IMR-90 (cell line): Measurements from ENCODE around the gene ITGB1BP2.
"Not testable (repeated sequence)": the region's sequence is repeated elsewhere in the genome, so short reads cannot be mapped to it uniquely, and the experiment has no call there.

Source experiments
- BHLHE40 ChIP-seq: fragments of 150-350 bp; IDR thresholded peaks from 2 replicates; pipeline ENCODE4 v1.6.1; 2016; ENCODE audit warnings: mild to moderate bottlenecking, low read depth, low read length
- CEBPB ChIP-seq: IDR thresholded peaks from 2 replicates; pipeline ENCODE4 v1.6.1; 2012; ENCODE audit warnings: low read depth, low read length, improper control_type of control experiment
- ELK1 ChIP-seq: fragments of 150-350 bp; IDR thresholded peaks from 2 replicates; pipeline ENCODE4 v1.6.1; 2016; ENCODE audit warnings: low read depth, mild to moderate bottlenecking, low read length, moderate library complexity, borderline replicate concordance
- FOS ChIP-seq: fragments of 150-350 bp; IDR thresholded peaks from 2 replicates; pipeline ENCODE4 v1.6.1; 2016; ENCODE audit warnings: low read depth, low read length
- MXI1 ChIP-seq: IDR thresholded peaks from 2 replicates; pipeline ENCODE4 v1.6.1; 2012; ENCODE audit warnings: low read depth, mild to moderate bottlenecking, low read length, moderate library complexity, borderline replicate concordance
- POLR2A ChIP-seq: IDR thresholded peaks from 2 replicates; pipeline ENCODE4 v1.6.1; 2012; ENCODE audit warnings: mild to moderate bottlenecking, low read depth, low read length
- RAD21 ChIP-seq: IDR thresholded peaks from 2 replicates; pipeline ENCODE4 v1.6.1; 2012; ENCODE audit warnings: low read length, improper control_type of control experiment
- RCOR1 ChIP-seq: IDR thresholded peaks from 2 replicates; pipeline ENCODE4 v1.6.1; 2012; ENCODE audit warnings: mild to moderate bottlenecking, low read length, improper control_type of control experiment; ENCODE audit not compliant: insufficient replicate concordance
- RFX5 ChIP-seq: IDR thresholded peaks from 2 replicates; pipeline ENCODE4 v1.8.0; 2012; ENCODE audit warnings: low read depth, mild to moderate bottlenecking, low read length, moderate library complexity
- SMC3 ChIP-seq: fragments of 150-350 bp; IDR thresholded peaks from 2 replicates; pipeline ENCODE4 v1.6.1; 2016; ENCODE audit warnings: low read depth, mild to moderate bottlenecking, antibody characterized with exemption, low read length, moderate library complexity
- USF2 ChIP-seq: fragments of 150-350 bp; IDR thresholded peaks from 2 replicates; pipeline ENCODE4 v1.6.1; 2017; ENCODE audit warnings: mild to moderate bottlenecking, antibody characterized with exemption, low read length, low read depth
- TF ChIP-seq, protein P1 (sequence below): conservative IDR thresholded peaks from 2 replicates; pipeline ENCODE4 v1.5.1; 2012; ENCODE audit warnings: mild to moderate bottlenecking, low read depth, low read length, improper control_type of control experiment

GRCh38 chrX:71281300-71281699 lies 20.2 kb upstream of the ITGB1BP2 start:
- TF ChIP-seq ELK1, CEBPB, RCOR1, POLR2A, MXI1, SMC3, FOS, RFX5, RAD21, USF2, BHLHE40: not testable (repeated sequence)
- TF ChIP-seq, protein P1, sequence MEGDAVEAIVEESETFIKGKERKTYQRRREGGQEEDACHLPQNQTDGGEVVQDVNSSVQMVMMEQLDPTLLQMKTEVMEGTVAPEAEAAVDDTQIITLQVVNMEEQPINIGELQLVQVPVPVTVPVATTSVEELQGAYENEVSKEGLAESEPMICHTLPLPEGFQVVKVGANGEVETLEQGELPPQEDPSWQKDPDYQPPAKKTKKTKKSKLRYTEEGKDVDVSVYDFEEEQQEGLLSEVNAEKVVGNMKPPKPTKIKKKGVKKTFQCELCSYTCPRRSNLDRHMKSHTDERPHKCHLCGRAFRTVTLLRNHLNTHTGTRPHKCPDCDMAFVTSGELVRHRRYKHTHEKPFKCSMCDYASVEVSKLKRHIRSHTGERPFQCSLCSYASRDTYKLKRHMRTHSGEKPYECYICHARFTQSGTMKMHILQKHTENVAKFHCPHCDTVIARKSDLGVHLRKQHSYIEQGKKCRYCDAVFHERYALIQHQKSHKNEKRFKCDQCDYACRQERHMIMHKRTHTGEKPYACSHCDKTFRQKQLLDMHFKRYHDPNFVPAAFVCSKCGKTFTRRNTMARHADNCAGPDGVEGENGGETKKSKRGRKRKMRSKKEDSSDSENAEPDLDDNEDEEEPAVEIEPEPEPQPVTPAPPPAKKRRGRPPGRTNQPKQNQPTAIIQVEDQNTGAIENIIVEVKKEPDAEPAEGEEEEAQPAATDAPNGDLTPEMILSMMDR: not testable (repeated sequence)
